Small intestine (tissue), 16 donors: ENCODE data around the gene PYROXD2. TPM values are rescaled to one million over a fixed set of nuclear protein-coding genes. Genes with fewer than 3 reads are reported as not detected.

Source experiments
- DNase-seq, 2 donors: peaks; one replicate each; pipeline versions ENCODE4 v3.0.0 to v3.0.0-alpha.2; 2013
- FAIRE-seq: peaks from 2 replicates; lab custom pipeline; 2012; peaks lifted over from hg19 to GRCh38; lab: Jason Lieb, UNC
- H3K27ac ChIP-seq, 3 donors: one replicate each; pipeline ENCODE4 v1.5.1; 2013; ENCODE audit warnings: low read length in 2 of 3, mild to moderate bottlenecking in 2 of 3, control low read depth in 1 of 3, inconsistent platforms in 1 of 3, low read depth in 1 of 3, moderate library complexity in 1 of 3
- H3K27me3 ChIP-seq, 3 donors: one replicate each; pipeline ENCODE4 v1.6.1; 2013; ENCODE audit warnings: low read length in 3 of 3, inconsistent platforms in 1 of 3; ENCODE audit not compliant: control insufficient read depth in 3 of 3, insufficient read depth in 3 of 3
- H3K36me3 ChIP-seq, 3 donors: one replicate each; pipeline ENCODE4 v1.6.1; 2013; ENCODE audit warnings: low read length in 3 of 3, inconsistent platforms in 1 of 3, low read depth in 1 of 3, mild to moderate bottlenecking in 1 of 3, moderate library complexity in 1 of 3; ENCODE audit not compliant: control insufficient read depth in 3 of 3, insufficient read depth in 2 of 3
- H3K4me1 ChIP-seq, 3 donors: one replicate each; pipeline ENCODE4 v1.6.1; 2013; ENCODE audit warnings: low read length in 2 of 3, inconsistent platforms in 1 of 3, low read depth in 1 of 3, mild to moderate bottlenecking in 1 of 3, moderate library complexity in 1 of 3; ENCODE audit not compliant: control insufficient read depth in 3 of 3, insufficient read depth in 2 of 3
- H3K4me3 ChIP-seq, 3 donors: one replicate each; pipeline ENCODE4 v1.5.1; 2013; ENCODE audit warnings: low read length in 3 of 3, control low read depth in 1 of 3, inconsistent platforms in 1 of 3, low read depth in 1 of 3, mild to moderate bottlenecking in 1 of 3, moderate library complexity in 1 of 3
- H3K9me3 ChIP-seq, 2 donors: one replicate each; pipeline ENCODE4 v1.6.1; 2013; ENCODE audit warnings: low read depth in 1 of 2, low read length in 1 of 2; ENCODE audit not compliant: control insufficient read depth in 2 of 2, insufficient read depth in 1 of 2
- WGBS, 3 donors: extraction: QIAGEN DNeasy Blood & Tissue Kit; methylation state at CpG; one replicate each; pipeline ENCODE4 v1.1.7; 2013; 5-methylcytosine and 5-hydroxymethylcytosine counted together
- long read RNA-seq, 10 donors: transcript quantifications; one replicate each; lab custom pipeline, GENCODE V29; 2026
- polyA plus RNA-seq, 4 donors: library from polyadenylated mRNA; stranded (reverse) in 3 of 4; unstranded in 1 of 4; fragments of 200-250 nt in 3 of 4; fragments of 120-200 nt in 1 of 4; gene quantifications; one replicate each; pipeline versions ENCODE4 v1.2.1 to v1.2.3, GENCODE V29; 2013
- donor health status: healthy with polysubstance abuse.
- donor health status: control.
- donor health status: control.
- donor health status: Bipolar disorder and iron deficiency.
- donor health status: healthy.

PYROXD2 gene
- polyA plus RNA-seq: 10 to 100 TPM in 1 of 4 donors, 1 to 10 TPM in 3; 2.7 to 12.2 (median 5.9) TPM
- long read RNA-seq, donor 1, partial matches to known transcripts: 11 of 12 reads
- long read RNA-seq, donor 1, other reads (novel, unspliced or antisense): 0 of 12 reads
- long read RNA-seq, donor 2: 0 reads
- long read RNA-seq, donor 3: 0 reads
- long read RNA-seq, donor 4: 0 reads
- long read RNA-seq, donor 5: 0 reads
- long read RNA-seq, donor 6, partial matches to known transcripts: 0 of 1 reads
- long read RNA-seq, donor 6, other reads (novel, unspliced or antisense): 0 of 1 reads
- long read RNA-seq, donor 7: 0 reads
- long read RNA-seq, donor 8: 0 reads
- long read RNA-seq, donor 9: 0 reads
- long read RNA-seq, donor 10, partial matches to known transcripts: 5 of 6 reads
- long read RNA-seq, donor 10, other reads (novel, unspliced or antisense): 0 of 6 reads

GRCh38 chr10:98414932-98415730 lies at the start of gene PYROXD2:
TSS of gene PYROXD2 (minus strand) at chr10:98415182. CDS start at chr10:98415135, 47 bp downstream.
- FAIRE-seq: no peak
- WGBS, 3 donors: 34 to 36% (median 34%) methylated on average over 24 to 25 of the region's 25 CpGs
- Histone ChIP-seq H3K36me3 (peaks cover 4 to 55% (median 7%) of the 10 kb centered on the region in 3 donors), H3K27me3 (no peaks in the 10 kb centered on the region), H3K27ac (peak within 1 kb of the TSS in 2 of 3 donors; percentile 69 to 79), H3K4me1 (peaks cover 0 to 23% (median 8%) of the 10 kb centered on the region in 3 donors), H3K9me3 (no peaks in the 10 kb centered on the region), H3K4me3 (peak within 1 kb of the TSS; percentile 28 to 63 (median 32))
- DNase-seq: peak; percentile 79 to 95

GRCh38 chr10:98463976-98464754 lies 49.2 kb upstream of the PYROXD2 start:
- Histone ChIP-seq H3K9me3 (no peaks in the 10 kb centered on the region), H3K4me3 (no peak overlapping the region), H3K4me1 (peaks cover 0 to 17% (median 6%) of the 10 kb centered on the region in 3 donors), H3K27me3 (no peaks in the 10 kb centered on the region), H3K27ac (no peak overlapping the region), H3K36me3 (no peaks in the 10 kb centered on the region)
- no peak for FAIRE-seq
- no peak for DNase-seq
- 75 to 85% (median 75%) methylated on average over 8 of the region's 8 CpGs for WGBS, 3 donors

- H3K27ac ChIP-seq: no peak overlapping the region
- FAIRE-seq: no peak
- H3K4me3 ChIP-seq: no peak overlapping the region
- no peaks in the 10 kb centered on the region for H3K27me3 ChIP-seq
- H3K36me3 ChIP-seq: no peaks in the 10 kb centered on the region
- no peak for DNase-seq
- no peaks in the 10 kb centered on the region for H3K9me3 ChIP-seq
- 90 to 93% (median 91%) methylated on average over 6 of the region's 6 CpGs for WGBS, 3 donors
- H3K4me1 ChIP-seq: peaks cover 0 to 15% (median 3%) of the 10 kb centered on the region in 3 donors
Observed at GRCh38 chr10:98463016-98463415, 48.0 kb upstream of the PYROXD2 start.

GRCh38 chr10:98461500-98461842 lies 46.5 kb upstream of the PYROXD2 start:
- Histone ChIP-seq H3K27me3 (peaks cover 0 to 3% (median 0%) of the 10 kb centered on the region in 3 donors), H3K27ac (peak overlapping the region in 2 of 3 donors; percentile 64 to 67), H3K4me1 (peaks cover 0 to 14% (median 3%) of the 10 kb centered on the region in 3 donors), H3K36me3 (no peaks in the 10 kb centered on the region), H3K4me3 (no peak overlapping the region), H3K9me3 (no peaks in the 10 kb centered on the region)
- FAIRE-seq (no peak), DNase-seq (no peak)
- 65 to 82% (median 70%) methylated on average over 3 of the region's 3 CpGs for WGBS, 3 donors

DNA sequence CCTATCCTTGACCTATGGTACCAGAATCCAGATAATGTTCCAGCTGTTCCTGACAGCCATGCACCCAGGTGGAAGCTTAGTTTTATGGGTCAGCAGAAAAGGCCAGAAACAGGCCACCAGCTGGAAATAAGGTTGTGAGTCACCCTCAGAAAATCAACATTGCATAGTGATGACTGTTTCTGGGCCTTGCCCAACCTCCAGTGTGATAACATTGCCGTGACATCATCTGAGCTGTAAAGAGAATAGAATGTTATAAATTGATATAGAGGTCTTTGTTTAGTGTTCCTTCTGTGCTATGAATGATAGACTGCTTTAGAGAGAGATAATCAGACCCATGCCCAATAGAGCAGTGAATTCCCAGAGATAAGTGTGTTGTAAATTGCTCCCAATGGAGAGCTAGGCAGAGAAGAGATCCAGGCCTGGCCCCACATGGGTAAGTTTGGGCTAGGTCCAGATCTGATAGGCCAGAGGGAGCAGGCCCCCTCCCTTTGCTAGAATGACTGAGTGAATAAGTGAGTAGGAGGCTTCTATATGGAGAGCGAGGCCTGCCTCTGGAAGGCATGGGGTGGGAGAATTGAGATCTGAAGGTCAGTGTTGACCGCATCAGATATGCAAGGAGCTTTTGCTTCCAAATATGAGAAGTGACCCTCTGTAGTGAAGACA lies 46.0 kb upstream of the PYROXD2 start:
- FAIRE-seq (no peak), DNase-seq (peak; percentile 94)
- Histone ChIP-seq H3K4me1 (peaks cover 0 to 14% (median 3%) of the 10 kb centered on the region in 3 donors), H3K27ac (peak overlapping the region in 2 of 3 donors; percentile 64 to 67), H3K4me3 (no peak overlapping the region), H3K27me3 (peaks cover 0 to 3% (median 0%) of the 10 kb centered on the region in 3 donors), H3K9me3 (no peaks in the 10 kb centered on the region), H3K36me3 (no peaks in the 10 kb centered on the region)
- 43 to 60% (median 45%) methylated on average over 3 of the region's 3 CpGs for WGBS, 3 donors

DNA sequence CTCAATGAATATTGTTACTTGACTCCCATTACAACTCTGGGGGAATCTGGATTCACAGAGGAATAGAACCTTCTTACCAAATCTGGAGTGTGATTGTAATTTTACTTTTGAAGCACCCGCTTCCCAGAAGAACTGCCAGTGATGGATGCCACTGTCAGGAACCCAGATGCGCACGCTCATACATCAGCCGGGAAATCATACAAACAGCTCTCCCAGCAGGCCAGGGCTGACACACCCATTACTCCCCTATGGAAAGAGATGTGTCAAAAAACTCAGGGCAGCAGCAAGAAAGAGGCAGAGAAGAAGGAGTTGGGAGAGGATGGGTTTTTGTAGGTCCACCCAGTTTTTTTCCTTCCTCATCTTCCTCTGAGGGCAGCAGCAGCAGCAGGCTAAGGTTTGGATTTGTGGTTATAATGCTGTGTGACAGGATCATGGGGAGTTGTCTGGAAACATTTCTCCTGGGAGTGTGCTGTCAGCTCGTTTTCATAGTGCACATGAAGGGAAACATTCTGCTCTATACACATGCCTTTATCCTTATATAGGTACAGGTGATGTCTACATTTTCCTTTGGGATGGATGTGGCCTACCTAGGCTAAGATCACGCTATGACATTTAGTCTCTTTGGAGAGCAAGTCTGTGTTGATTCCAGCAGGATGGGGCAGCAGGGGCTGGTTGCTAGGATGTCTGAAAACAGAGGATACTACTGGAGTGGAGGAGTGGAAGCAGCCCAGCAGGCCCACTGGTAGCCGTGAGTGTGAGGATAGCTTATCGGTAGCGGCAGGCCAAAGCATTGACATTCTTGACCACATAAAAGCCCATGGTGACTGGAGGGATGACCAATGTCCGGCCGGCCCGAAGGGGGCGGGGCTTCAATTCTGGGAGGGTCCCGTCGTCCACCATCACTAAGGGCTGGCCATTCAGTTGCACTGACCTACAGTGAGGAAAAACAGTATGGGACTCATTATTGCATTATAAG lies 44.1 kb upstream of the PYROXD2 start:
- 86 to 93% (median 89%) methylated on average over 15 of the region's 15 CpGs for WGBS, 3 donors
- peaks cover 0 to 14% (median 3%) of the 10 kb centered on the region in 3 donors for H3K4me1 ChIP-seq
- H3K27ac ChIP-seq: no peak overlapping the region
- FAIRE-seq (no peak), DNase-seq (no peak)
- no peaks in the 10 kb centered on the region for H3K9me3 ChIP-seq
- H3K4me3 ChIP-seq: no peak overlapping the region
- H3K27me3 ChIP-seq: peaks cover 0 to 3% (median 0%) of the 10 kb centered on the region in 3 donors
- no peaks in the 10 kb centered on the region for H3K36me3 ChIP-seq

DNA sequence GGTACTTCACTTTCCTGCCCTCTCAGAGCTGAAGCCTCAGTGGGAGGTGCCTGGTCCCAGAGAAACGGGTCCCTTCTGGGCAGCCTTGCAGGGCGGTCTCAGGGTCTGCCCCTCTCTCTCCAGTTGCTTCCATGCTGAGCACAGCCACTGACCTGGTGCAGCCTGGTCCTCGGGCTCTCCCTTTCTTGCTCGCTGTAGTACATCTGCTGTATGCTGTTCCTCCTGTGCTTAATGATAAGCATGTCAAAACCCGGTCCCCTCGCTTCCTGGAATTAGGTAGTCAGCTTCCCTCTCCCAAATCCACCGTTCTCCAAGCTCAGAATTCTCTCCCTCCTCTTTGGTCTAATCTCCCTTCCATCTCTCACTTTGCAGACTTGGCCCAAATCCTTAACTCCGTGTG lies 42.7 kb upstream of the PYROXD2 start:
- Histone ChIP-seq H3K36me3 (no peaks in the 10 kb centered on the region), H3K27ac (no peak overlapping the region), H3K9me3 (no peaks in the 10 kb centered on the region), H3K4me1 (peaks cover 0 to 14% (median 3%) of the 10 kb centered on the region in 3 donors), H3K4me3 (no peak overlapping the region), H3K27me3 (peaks cover 0 to 3% (median 0%) of the 10 kb centered on the region in 3 donors)
- DNase-seq (no peak), FAIRE-seq (no peak)
- WGBS, 3 donors: 45 to 64% (median 56%) methylated on average over 8 of the region's 8 CpGs
